SH-SY5Y (cell line): ENCODE measurements around the gene PAPPA.

Experiments used
- GATA2 ChIP-seq: IDR thresholded peaks from 2 replicates; pipeline ENCODE4 v1.6.1; 2011; ENCODE audit warnings: mild to moderate bottlenecking, low read depth, low read length
- GATA3 ChIP-seq: IDR thresholded peaks from 2 replicates; pipeline ENCODE4 v1.6.1; 2011; ENCODE audit warnings: low read depth, mild to moderate bottlenecking, low read length, moderate library complexity

DNA sequence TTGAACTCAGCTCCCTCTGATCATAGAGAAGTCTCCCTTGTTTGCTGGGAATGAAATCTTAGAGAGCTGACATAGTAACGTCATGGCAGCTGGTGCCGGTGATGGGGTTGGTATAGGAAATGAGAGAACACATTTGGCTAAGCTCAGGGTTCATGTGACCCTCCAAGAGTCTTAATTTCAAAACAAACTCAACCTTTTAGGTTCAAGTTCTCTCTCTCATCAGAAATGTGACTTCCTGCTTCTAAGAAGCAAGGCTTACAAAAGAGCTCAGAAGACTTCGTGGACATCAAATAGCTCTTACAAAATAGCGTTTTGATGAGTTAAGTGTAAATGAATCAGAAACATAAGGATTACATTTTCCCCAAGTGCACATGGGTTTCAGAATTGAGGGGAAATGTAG is 97.3 kb downstream of the PAPPA start:
- no peak for TF ChIP-seq GATA2
- no peak for TF ChIP-seq GATA3
